Hepatic stellate cell (primary cell): Measurements from ENCODE around the gene CADPS.

Experiments used
- DNase-seq: peaks from one replicate; pipeline ENCODE4 v3.0.0; 2011; ENCODE audit warnings: low spot score

CADPS gene

GRCh38 chr3:62873761-62874710 is 1.2 kb downstream of the CADPS start:
- peak; percentile 6 for DNase-seq

- no peak for DNase-seq
Observed at GRCh38 chr3:62873451-62873760, 1.8 kb downstream of the CADPS start.

GRCh38 chr3:62872318-62872717 is 2.9 kb downstream of the CADPS start:
- no peak for DNase-seq

GRCh38 chr3:62870321-62870720 is 4.9 kb downstream of the CADPS start:
- DNase-seq: no peak

- DNase-seq: no peak
Observed at GRCh38 chr3:62863648-62864047, 11.6 kb downstream of the CADPS start.

- no peak for DNase-seq
Observed at GRCh38 chr3:62859203-62859791, 15.9 kb downstream of the CADPS start.

- DNase-seq: no peak
Observed at GRCh38 chr3:62845996-62846395, 29.2 kb downstream of the CADPS start.

GRCh38 chr3:62843508-62843907 is 31.7 kb downstream of the CADPS start:
- DNase-seq: no peak

- DNase-seq: no peak
Observed at GRCh38 chr3:62839748-62840147, 35.5 kb downstream of the CADPS start.

GRCh38 chr3:62837145-62837787 is 38.0 kb downstream of the CADPS start:
- no peak for DNase-seq

- no peak for DNase-seq
Observed at GRCh38 chr3:62835554-62836236, 39.5 kb downstream of the CADPS start.

- DNase-seq: peak; percentile 3
Observed at GRCh38 chr3:62833538-62833937, 41.7 kb downstream of the CADPS start.

- no peak for DNase-seq
Observed at GRCh38 chr3:62832553-62832952, 42.7 kb downstream of the CADPS start.

GRCh38 chr3:62830727-62831322 is 44.4 kb downstream of the CADPS start:
- no peak for DNase-seq

GRCh38 chr3:62827550-62827949 is 47.7 kb downstream of the CADPS start:
- DNase-seq: no peak

- no peak for DNase-seq
Observed at GRCh38 chr3:62824965-62825592, 50.1 kb downstream of the CADPS start.

- no peak for DNase-seq
Observed at GRCh38 chr3:62823461-62824050, 51.7 kb downstream of the CADPS start.

GRCh38 chr3:62822905-62823304 is 52.3 kb downstream of the CADPS start:
- DNase-seq: no peak

GRCh38 chr3:62818347-62818746 is 56.9 kb downstream of the CADPS start:
- no peak for DNase-seq

- DNase-seq: no peak
Observed at GRCh38 chr3:62817678-62818077, 57.5 kb downstream of the CADPS start.

- DNase-seq: no peak
Observed at GRCh38 chr3:62815981-62816380, 59.2 kb downstream of the CADPS start.
